LNCaP clone FGC (cell line): ENCODE results near the gene LIFR.

Experiments used
- DNase-seq: peaks from one replicate; pipeline ENCODE4 v3.0.0-alpha.2; 2011; ENCODE audit warnings: low read depth
- H3K4me3 ChIP-seq: 2 replicates; pipeline ENCODE4 v1.5.1; 2011; ENCODE audit warnings: mild to moderate bottlenecking, low read depth, low read length, control low read depth
- CTCF ChIP-seq: IDR thresholded peaks from 2 replicates; pipeline ENCODE4 v1.5.1; 2012; ENCODE audit warnings: mild to moderate bottlenecking; ENCODE audit not compliant: control insufficient read depth, insufficient read depth; ENCODE audit errors: extremely low read depth

LIFR gene

DNA sequence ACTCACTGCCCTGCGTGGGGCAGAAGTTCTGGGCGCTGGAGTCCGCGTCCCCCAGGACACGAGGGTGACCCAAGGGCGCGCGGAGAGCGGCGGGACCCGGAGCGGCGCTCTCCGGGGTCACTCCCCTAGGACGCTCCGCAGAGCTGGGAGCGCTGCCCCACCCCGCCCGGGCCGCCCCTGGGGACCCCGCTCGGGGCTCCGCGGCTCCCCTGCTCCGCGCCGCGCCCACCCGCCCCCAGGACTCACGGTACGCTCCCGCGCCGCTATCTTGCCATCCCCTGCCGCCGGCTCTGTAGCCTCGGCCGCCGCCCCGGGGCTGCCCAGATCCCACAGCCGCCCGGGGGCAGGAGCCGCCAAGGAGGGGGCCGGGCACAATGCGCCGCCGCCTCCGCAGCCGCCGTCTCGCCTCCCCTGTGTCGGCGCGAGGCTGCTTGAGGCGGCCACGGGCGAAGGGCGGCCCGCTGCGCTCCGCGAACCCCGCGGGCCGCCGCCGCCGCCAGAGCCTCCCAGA, 303 bp downstream of the LIFR start:
- peak overlapping the region; percentile 71 for H3K4me3 ChIP-seq
- no peak for TF ChIP-seq CTCF
- no peak for DNase-seq

DNA sequence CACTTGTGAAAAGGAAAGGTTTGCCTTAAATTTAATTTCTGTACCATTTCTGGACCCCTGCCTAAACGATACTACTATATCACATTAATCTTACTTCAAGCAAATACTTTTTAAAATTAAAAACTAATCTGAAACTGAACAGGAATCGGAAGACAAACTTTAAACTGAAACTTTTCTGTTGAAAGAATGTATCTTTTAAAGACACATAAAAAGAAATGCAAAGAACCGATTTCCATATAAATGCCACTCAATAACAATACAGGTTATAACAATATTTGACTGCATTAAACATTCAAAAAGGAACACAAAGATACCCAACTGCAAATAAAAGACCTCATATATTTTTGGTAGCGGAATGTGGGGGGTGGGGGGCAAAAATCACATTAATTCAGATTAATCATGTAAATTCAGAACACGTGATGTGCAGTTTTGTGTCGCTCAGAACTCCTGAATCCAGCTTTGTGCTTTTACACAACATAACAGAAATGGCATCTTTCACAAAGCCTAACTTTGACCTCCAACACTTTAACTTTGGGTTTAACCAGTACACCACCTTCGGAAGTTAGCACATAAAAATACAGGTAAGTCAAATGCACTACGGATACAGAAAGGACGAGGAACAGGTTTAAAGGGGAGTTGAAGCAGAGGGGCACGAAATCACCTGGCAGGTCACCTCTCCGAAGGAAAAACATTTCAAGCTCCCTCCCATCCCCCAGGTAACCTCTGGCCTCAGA, 925 bp downstream of the LIFR start:
- no peak for TF ChIP-seq CTCF
- peak overlapping the region; percentile 71 for H3K4me3 ChIP-seq
- DNase-seq: no peak

- TF ChIP-seq CTCF: no peak
- no peak overlapping the region for H3K4me3 ChIP-seq
- DNase-seq: no peak
Observed at GRCh38 chr5:38554861-38555260, 1.6 kb downstream of the LIFR start.

- H3K4me3 ChIP-seq: no peak overlapping the region
- no peak for DNase-seq
- no peak for TF ChIP-seq CTCF
Observed at GRCh38 chr5:38554403-38554802, 2.0 kb downstream of the LIFR start.

DNA sequence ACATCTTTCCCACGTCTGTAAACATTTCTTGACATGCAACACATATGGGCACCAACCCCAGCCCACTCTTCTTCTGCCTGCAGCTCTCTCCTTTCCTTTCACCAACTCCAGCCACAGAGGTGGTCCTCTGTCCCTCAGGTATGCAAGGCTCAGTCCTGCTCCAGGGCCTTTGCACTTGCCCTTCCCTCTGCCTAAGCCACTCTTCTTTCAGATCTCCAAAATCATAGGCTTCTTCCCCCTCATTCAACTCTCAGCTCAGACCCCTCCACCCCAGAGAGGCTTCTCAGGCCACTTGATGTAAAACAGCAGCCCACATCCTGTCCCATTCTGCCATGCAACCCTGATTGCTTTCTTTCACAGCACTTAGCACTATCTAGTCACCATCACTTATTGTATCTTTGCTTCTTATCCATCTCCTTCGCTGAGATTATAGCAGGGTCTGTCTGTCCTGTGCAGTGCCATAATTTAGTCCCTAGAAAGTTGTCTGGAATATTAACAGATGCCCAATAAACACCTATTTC, 3.4 kb downstream of the LIFR start:
- no peak overlapping the region for H3K4me3 ChIP-seq
- TF ChIP-seq CTCF: no peak
- no peak for DNase-seq

- H3K4me3 ChIP-seq: no peak overlapping the region
- TF ChIP-seq CTCF: peak; percentile 60
- no peak for DNase-seq
Observed at GRCh38 chr5:38551030-38552017, 5.1 kb downstream of the LIFR start.
